ENCODE results near the gene TNFAIP1. TPM values are rescaled to one million over a fixed set of nuclear protein-coding genes. Genes with fewer than 3 reads are reported as not detected.

Gene TNFAIP1
- total RNA-seq, 2 donors from 2014 or later, result 28.1 to 47.6 TPM

- H3K4me3 ChIP-seq, result no peak overlapping the region
- H3K36me3 ChIP-seq, result peaks cover 29% of the 10 kb centered on the region
- no peak for DNase-seq (ENCODE audit: low spot score)
- H3K27me3 ChIP-seq, result no peaks in the 10 kb centered on the region
- H3K9me3 ChIP-seq, result no peaks in the 10 kb centered on the region
- H3K27ac ChIP-seq, result no peak overlapping the region
- no peak for TF ChIP-seq CTCF (IDR thresholded peaks at IDR 0.05)
- H3K4me1 ChIP-seq, result no peaks in the 10 kb centered on the region
Measured at GRCh38 chr17:28390563-28390962, 55.0 kb downstream of the TNFAIP1 start.

- H3K4me1 ChIP-seq, result no peaks in the 10 kb centered on the region
- H3K4me3 ChIP-seq, result no peak overlapping the region
- H3K36me3 ChIP-seq, result peaks cover 29% of the 10 kb centered on the region
- no peak for TF ChIP-seq CTCF (IDR thresholded peaks at IDR 0.05)
- no peak overlapping the region for H3K27ac ChIP-seq
- H3K27me3 ChIP-seq, result no peaks in the 10 kb centered on the region
- H3K9me3 ChIP-seq, result no peaks in the 10 kb centered on the region
- DNase-seq (ENCODE audit: low spot score), result no peak
Measured at GRCh38 chr17:28390984-28391383, 55.4 kb downstream of the TNFAIP1 start.

GRCh38 chr17:28391401-28391800 lies 55.8 kb downstream of the TNFAIP1 start:
- Histone ChIP-seq H3K27me3 (no peaks in the 10 kb centered on the region), H3K4me3 (no peak overlapping the region), H3K4me1 (no peaks in the 10 kb centered on the region), H3K27ac (no peak overlapping the region), H3K36me3 (peaks cover 29% of the 10 kb centered on the region), H3K9me3 (no peaks in the 10 kb centered on the region)
- TF ChIP-seq CTCF (IDR thresholded peaks at IDR 0.05), result no peak
- no peak for DNase-seq (ENCODE audit: low spot score)

GRCh38 chr17:28392491-28392890 lies 56.9 kb downstream of the TNFAIP1 start:
- Histone ChIP-seq H3K9me3 (no peaks in the 10 kb centered on the region), H3K27me3 (no peaks in the 10 kb centered on the region), H3K27ac (no peak overlapping the region), H3K36me3 (peaks cover 29% of the 10 kb centered on the region), H3K4me1 (no peaks in the 10 kb centered on the region), H3K4me3 (no peak overlapping the region)
- no peak for TF ChIP-seq CTCF (IDR thresholded peaks at IDR 0.05)
- DNase-seq (ENCODE audit: low spot score), result no peak

- no peak for DNase-seq (ENCODE audit: low spot score)
- no peak for TF ChIP-seq CTCF (IDR thresholded peaks at IDR 0.05)
- no peak overlapping the region for H3K27ac ChIP-seq
- peaks cover 0 to 12% of the 10 kb centered on the region in 2 donors for H3K4me1 ChIP-seq
- no peak overlapping the region for H3K4me3 ChIP-seq
- H3K9me3 ChIP-seq, result no peaks in the 10 kb centered on the region
- H3K27me3 ChIP-seq, result no peaks in the 10 kb centered on the region
- H3K36me3 ChIP-seq, result peaks cover 14% of the 10 kb centered on the region
Measured at GRCh38 chr17:28394337-28395116, 59.0 kb downstream of the TNFAIP1 start.

GRCh38 chr17:28395426-28395825 lies 59.9 kb downstream of the TNFAIP1 start:
- peaks cover 11% of the 10 kb centered on the region for H3K36me3 ChIP-seq
- no peak overlapping the region for H3K27ac ChIP-seq
- H3K4me3 ChIP-seq, result no peak overlapping the region
- H3K9me3 ChIP-seq, result no peaks in the 10 kb centered on the region
- H3K27me3 ChIP-seq, result no peaks in the 10 kb centered on the region
- DNase-seq (ENCODE audit: low spot score), result no peak
- peaks cover 0 to 12% of the 10 kb centered on the region in 2 donors for H3K4me1 ChIP-seq
- no peak for TF ChIP-seq CTCF (IDR thresholded peaks at IDR 0.05)
